Central memory CD8-positive, alpha-beta T cell (primary cell): ENCODE data around the gene CDHR5.
"Not testable (repeated sequence)": the region's sequence is repeated elsewhere in the genome, so short reads cannot be mapped to it uniquely, and the experiment has no call there.

Experiments
- ATAC-seq: fragments of 150-1000 bp; cut with Tn5 transposase; replicated peaks from 2 replicates; pipeline ENCODE4 v1.10.0; 2022; ENCODE audit warnings: mild to moderate bottlenecking, moderate FRiP score, moderate number of reproducible peaks; ENCODE audit not compliant: poor library complexity, severe bottlenecking; ENCODE audit errors: extremely low read depth
- DNase-seq, 2 donors: peaks; one replicate each; pipeline ENCODE4 v3.0.0; 2021; ENCODE audit warnings: low spot score in 2 of 2
- H3K27ac Mint-ChIP-seq: one replicate; pipeline ENCODE4 v1.8.0; 2022; ENCODE audit warnings: low read depth, mild to moderate bottlenecking, moderate library complexity, mixed read lengths
- H3K27me3 Mint-ChIP-seq: one replicate; pipeline ENCODE4 v1.8.0; 2022; ENCODE audit warnings: mixed read lengths
- H3K36me3 Mint-ChIP-seq: one replicate; pipeline ENCODE4 v1.8.0; 2022; ENCODE audit warnings: mild to moderate bottlenecking, moderate library complexity, mixed read lengths; ENCODE audit not compliant: insufficient read depth
- H3K4me1 Mint-ChIP-seq: one replicate; pipeline ENCODE4 v1.8.0; 2022; ENCODE audit warnings: mixed read lengths
- H3K4me3 Mint-ChIP-seq: one replicate; pipeline ENCODE4 v1.8.0; 2022; ENCODE audit warnings: mild to moderate bottlenecking, moderate library complexity, mixed read lengths
- H3K9me3 Mint-ChIP-seq: one replicate; pipeline ENCODE4 v1.8.0; 2022; ENCODE audit warnings: mixed read lengths

CDHR5 gene

GRCh38 chr11:656866-657265, 32.1 kb upstream of the CDHR5 start:
- Mint-ChIP-seq H3K27me3 (no peaks in the 10 kb centered on the region), H3K36me3 (peaks cover 15% of the 10 kb centered on the region), H3K4me1 (no peaks in the 10 kb centered on the region), H3K27ac (no peak overlapping the region), H3K9me3 (no peaks in the 10 kb centered on the region), H3K4me3 (no peak overlapping the region)
- no peak for DNase-seq
- ATAC-seq, result no peak

GRCh38 chr11:656426-656825, 31.7 kb upstream of the CDHR5 start:
- no peak overlapping the region for H3K27ac Mint-ChIP-seq
- DNase-seq, result no peak

GRCh38 chr11:655036-655726, 30.4 kb upstream of the CDHR5 start:
- Mint-ChIP-seq H3K9me3 (no peaks in the 10 kb centered on the region), H3K36me3 (peaks cover 20% of the 10 kb centered on the region), H3K27me3 (no peaks in the 10 kb centered on the region), H3K4me1 (no peaks in the 10 kb centered on the region), H3K27ac (no peak overlapping the region), H3K4me3 (no peak overlapping the region)
- ATAC-seq, result no peak
- no peak for DNase-seq

More at GRCh38 chr11:656426-656825, 31.7 kb upstream of the CDHR5 start:
- no peak for ATAC-seq
- peaks cover 19% of the 10 kb centered on the region for H3K36me3 Mint-ChIP-seq
- no peaks in the 10 kb centered on the region for H3K27me3 Mint-ChIP-seq
- H3K4me1 Mint-ChIP-seq, result no peaks in the 10 kb centered on the region
- H3K9me3 Mint-ChIP-seq, result no peaks in the 10 kb centered on the region
- no peak overlapping the region for H3K4me3 Mint-ChIP-seq

- peaks cover 23% of the 10 kb centered on the region for H3K36me3 Mint-ChIP-seq
- H3K27me3 Mint-ChIP-seq, H3K4me3 Mint-ChIP-seq, DNase-seq, H3K9me3 Mint-ChIP-seq, ATAC-seq, H3K27ac Mint-ChIP-seq, H3K4me1 Mint-ChIP-seq: not testable (repeated sequence)
Observed at GRCh38 chr11:654444-654843, 29.7 kb upstream of the CDHR5 start.

DNA sequence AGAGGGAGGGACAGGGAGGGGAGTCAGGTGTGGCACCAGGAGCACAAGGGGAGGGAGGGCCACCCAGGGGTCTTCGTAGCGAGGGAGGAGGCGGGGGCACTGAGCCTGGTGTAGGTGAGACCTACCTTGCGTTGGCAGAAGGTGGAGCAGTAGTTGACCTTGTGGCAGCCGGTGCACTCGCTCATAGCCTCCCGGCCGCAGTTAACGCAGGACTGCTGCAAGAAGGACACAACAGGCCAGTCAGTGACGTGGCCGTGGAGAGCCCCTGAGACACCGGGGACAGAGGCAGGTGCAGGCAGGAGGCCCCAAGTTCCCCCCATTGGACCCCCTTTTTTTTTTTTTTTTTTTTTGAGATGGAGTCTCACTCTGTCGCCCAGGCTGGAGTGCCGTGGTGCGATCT, 29.1 kb upstream of the CDHR5 start:
- Mint-ChIP-seq H3K27ac (no peak overlapping the region), H3K9me3 (no peaks in the 10 kb centered on the region), H3K4me1 (no peaks in the 10 kb centered on the region), H3K27me3 (no peaks in the 10 kb centered on the region), H3K4me3 (no peak overlapping the region), H3K36me3 (peaks cover 22% of the 10 kb centered on the region)
- DNase-seq (no peak), ATAC-seq (no peak)

DNA sequence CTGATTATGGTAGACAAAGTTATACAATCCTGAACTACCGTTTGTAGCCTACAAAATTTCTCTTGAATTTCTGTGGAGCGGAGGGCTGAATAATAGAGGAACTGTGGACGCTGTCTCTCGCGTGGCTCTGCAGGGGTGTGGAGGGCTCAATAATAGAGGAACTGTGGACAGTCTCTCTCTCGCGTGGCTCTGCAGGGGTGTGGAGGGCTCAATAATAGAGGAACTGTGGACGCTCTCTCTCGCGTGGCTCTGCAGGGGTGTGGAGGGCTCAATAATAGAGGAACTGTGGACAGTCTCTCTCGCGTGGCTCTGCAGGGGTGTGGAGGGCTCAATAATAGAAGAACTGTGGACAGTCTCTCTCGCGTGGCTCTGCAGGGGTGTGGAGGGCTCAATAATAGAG, 28.4 kb upstream of the CDHR5 start:
- not testable (repeated sequence) for DNase-seq, H3K4me1 Mint-ChIP-seq, H3K4me3 Mint-ChIP-seq, H3K9me3 Mint-ChIP-seq, H3K27me3 Mint-ChIP-seq, ATAC-seq, H3K27ac Mint-ChIP-seq
- peaks cover 22% of the 10 kb centered on the region for H3K36me3 Mint-ChIP-seq

DNA sequence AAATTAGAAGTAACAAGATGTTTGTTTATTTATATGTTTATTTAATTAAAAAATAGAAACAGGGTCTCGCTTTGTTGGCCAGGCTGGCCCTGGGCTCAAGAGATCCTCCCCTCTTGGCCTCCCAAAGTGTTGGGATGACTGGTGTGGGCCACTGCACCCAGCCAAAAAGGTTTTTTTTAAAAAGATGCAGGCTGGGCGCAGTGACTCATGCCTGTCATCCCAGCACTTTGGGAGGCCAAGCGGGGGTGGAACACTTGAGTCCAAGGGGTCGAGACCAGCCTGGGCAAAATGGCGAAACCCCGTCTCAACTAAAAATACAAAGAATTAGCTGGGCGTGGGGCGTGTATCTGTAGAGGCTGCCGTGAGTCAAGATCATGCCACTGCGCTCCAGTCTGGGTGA, 25.7 kb upstream of the CDHR5 start:
- no peaks in the 10 kb centered on the region for H3K4me1 Mint-ChIP-seq
- peaks cover 28% of the 10 kb centered on the region for H3K36me3 Mint-ChIP-seq
- DNase-seq, result no peak
- H3K9me3 Mint-ChIP-seq, result no peaks in the 10 kb centered on the region
- no peak overlapping the region for H3K4me3 Mint-ChIP-seq
- no peak for ATAC-seq
- no peaks in the 10 kb centered on the region for H3K27me3 Mint-ChIP-seq
- no peak overlapping the region for H3K27ac Mint-ChIP-seq

DNA sequence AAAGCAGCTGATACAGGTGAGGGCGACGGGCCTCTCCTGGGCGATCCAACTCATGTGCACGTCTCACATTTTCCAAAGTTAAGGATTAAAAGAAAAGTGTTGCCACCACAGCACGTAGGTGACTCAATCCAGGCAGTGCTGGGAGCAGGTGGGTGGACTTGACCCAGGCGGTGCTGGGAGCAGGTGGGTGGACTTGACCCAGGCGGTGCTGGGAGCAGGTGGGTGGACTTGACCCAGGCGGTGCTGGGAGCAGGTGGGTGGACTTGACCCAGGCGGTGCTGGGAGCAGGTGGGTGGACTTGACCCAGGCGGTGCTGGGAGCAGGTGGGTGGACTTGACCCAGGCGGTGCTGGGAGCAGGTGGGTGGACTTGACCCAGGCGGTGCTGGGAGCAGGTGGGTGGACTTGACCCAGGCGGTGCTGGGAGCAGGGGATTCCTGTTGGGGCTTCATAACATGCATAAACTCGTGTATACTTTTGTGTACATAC, 23.0 kb upstream of the CDHR5 start:
- not testable (repeated sequence) for ATAC-seq, DNase-seq, H3K9me3 Mint-ChIP-seq, H3K27ac Mint-ChIP-seq, H3K27me3 Mint-ChIP-seq, H3K4me1 Mint-ChIP-seq, H3K4me3 Mint-ChIP-seq
- peaks cover 26% of the 10 kb centered on the region for H3K36me3 Mint-ChIP-seq

DNA sequence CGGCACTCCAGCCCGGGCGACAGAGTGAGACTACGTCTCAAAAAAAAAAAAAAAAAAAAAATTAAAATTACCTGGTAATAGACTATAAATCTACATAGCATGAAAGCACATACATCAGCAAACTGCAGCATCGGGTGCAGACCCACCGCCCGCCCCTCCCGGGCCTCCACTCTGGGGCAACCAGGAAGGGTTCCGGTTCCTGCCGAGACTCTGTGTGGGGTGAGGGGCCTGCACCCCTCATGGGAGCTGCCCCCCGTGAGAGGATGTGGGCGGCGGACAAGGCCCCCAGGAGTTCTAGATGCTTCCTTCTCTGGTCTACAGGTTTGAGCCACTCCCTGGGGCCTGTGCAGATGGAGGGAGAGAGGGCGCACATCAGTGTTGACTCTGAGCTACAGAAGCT, 21.5 kb upstream of the CDHR5 start:
- Mint-ChIP-seq H3K9me3 (no peaks in the 10 kb centered on the region), H3K4me3 (no peak overlapping the region), H3K27me3 (no peaks in the 10 kb centered on the region), H3K4me1 (no peaks in the 10 kb centered on the region), H3K36me3 (peaks cover 22% of the 10 kb centered on the region), H3K27ac (no peak overlapping the region)
- ATAC-seq (no peak), DNase-seq (no peak)

- Mint-ChIP-seq H3K27ac (no peak overlapping the region), H3K4me3 (no peak overlapping the region), H3K4me1 (peaks cover 2% of the 10 kb centered on the region), H3K9me3 (no peaks in the 10 kb centered on the region), H3K36me3 (peaks cover 22% of the 10 kb centered on the region), H3K27me3 (no peaks in the 10 kb centered on the region)
- ATAC-seq (no peak), DNase-seq (no peak)
Observed at GRCh38 chr11:645536-645935, 20.8 kb upstream of the CDHR5 start.

DNA sequence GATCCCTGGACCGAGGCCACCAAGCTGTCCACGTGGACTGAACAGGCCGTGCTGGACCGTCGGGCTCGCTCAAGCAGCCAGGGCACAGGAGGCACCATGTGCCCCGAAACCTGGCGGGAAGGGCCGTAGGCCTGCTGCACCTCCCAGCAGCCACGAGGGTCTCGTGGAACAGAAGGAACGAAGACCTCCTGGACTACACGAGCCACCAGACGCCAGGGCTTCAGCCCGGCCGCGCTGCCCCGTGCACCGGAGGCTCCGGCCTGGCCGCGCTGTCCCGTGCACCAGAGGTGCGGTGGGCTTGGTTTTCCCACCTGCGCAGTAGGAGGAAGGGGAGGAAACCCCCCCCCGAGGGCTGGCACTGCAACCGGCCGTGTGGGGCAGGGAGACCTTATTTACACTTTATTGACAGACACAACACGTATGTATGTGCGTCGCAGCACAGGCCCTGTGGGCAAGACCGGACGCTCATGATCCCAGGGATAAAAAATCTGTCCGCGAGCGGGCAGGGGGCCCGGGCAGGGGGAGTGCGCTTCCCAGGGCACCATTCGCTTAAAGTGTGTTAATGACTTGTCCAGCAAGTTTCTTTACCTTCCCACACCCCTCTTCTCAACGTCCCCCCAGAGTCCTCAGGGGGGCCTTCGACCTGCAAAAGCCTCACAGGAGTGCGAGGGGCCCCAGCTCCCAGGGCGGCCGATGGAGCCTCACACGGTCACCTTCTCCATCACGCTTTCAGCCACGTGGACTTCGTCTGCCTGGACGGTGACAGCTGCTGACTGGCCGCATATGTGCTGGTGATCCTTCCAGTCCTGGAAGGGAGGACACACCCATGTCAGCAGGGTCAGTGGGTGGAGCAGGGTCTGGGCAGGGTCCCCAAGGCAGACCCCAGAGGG, 19.3 kb upstream of the CDHR5 start:
- no peaks in the 10 kb centered on the region for H3K9me3 Mint-ChIP-seq
- ATAC-seq (no peak), DNase-seq (no peak)
- H3K4me1 Mint-ChIP-seq, result peaks cover 5% of the 10 kb centered on the region
- H3K36me3 Mint-ChIP-seq, result peaks cover 18% of the 10 kb centered on the region
- no peak overlapping the region for H3K27ac Mint-ChIP-seq
- no peaks in the 10 kb centered on the region for H3K27me3 Mint-ChIP-seq
- H3K4me3 Mint-ChIP-seq, result no peak overlapping the region

DNA sequence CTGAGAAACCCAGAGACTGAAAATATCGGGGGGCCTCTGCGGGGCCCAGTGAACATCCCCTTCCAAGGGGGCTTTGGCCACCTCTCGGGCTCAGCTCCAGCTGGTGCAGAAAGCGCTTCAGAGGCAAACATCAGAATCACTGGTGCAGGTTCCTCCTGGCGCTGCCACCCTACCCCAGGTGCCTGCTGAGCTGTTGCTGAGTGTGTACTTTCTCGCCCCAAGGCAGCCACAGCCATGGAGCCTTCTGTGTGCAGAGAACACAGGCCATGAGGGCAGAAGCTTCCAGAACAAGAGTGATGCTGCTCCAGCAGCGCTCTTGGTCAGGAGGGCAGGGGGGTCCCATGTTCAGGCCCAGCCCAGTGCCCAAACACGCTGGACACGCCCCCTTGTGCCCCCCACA, 18.6 kb upstream of the CDHR5 start:
- H3K27ac Mint-ChIP-seq, result no peak overlapping the region
- H3K9me3 Mint-ChIP-seq, result no peaks in the 10 kb centered on the region
- DNase-seq, result no peak
- peaks cover 7% of the 10 kb centered on the region for H3K27me3 Mint-ChIP-seq
- H3K4me3 Mint-ChIP-seq, result no peak overlapping the region
- ATAC-seq, result no peak
- peaks cover 5% of the 10 kb centered on the region for H3K4me1 Mint-ChIP-seq
- peaks cover 18% of the 10 kb centered on the region for H3K36me3 Mint-ChIP-seq
